Smooth muscle cell (in vitro differentiated cells): ENCODE measurements around the gene PES1. TPM values are rescaled to one million over a fixed set of nuclear protein-coding genes. Genes with fewer than 3 reads are reported as not detected.
"Not testable (repeated sequence)": the region's sequence is repeated elsewhere in the genome, so short reads cannot be mapped to it uniquely, and the experiment has no call there.

Experiments
- DNase-seq: peaks from one replicate; lab custom pipeline; 2025; ENCODE audit not compliant: unreplicated experiment; lab: John Stamatoyannopoulos, UW
- H2AFZ ChIP-seq: fragments of 200-600 bp; sonication (generic); 2 replicates; pipeline ENCODE4 v1.6.0; 2016; ENCODE audit warnings: antibody characterized with exemption, low read depth, mild to moderate bottlenecking
- H3F3A ChIP-seq: fragments of 200-600 bp; sonication (generic); 2 replicates; pipeline ENCODE4 v1.6.0; 2017; ENCODE audit warnings: antibody characterized with exemption, low read depth
- H3K27ac ChIP-seq: fragments of 200-600 bp; sonication (generic); 2 replicates; pipeline ENCODE4 v1.5.1; 2016; ENCODE audit warnings: low read depth, mild to moderate bottlenecking
- H3K27me3 ChIP-seq: fragments of 200-600 bp; sonication (generic); 2 replicates; pipeline ENCODE4 v1.6.1; 2016; ENCODE audit warnings: low read depth, mild to moderate bottlenecking
- H3K36me3 ChIP-seq: fragments of 200-600 bp; sonication (generic); 2 replicates; pipeline ENCODE4 v1.5.1; 2016; ENCODE audit warnings: low read depth
- H3K4me1 ChIP-seq: fragments of 200-600 bp; sonication (generic); 2 replicates; pipeline ENCODE4 v1.5.1; 2016; ENCODE audit warnings: low read depth
- H3K4me2 ChIP-seq: fragments of 200-600 bp; sonication (generic); 2 replicates; pipeline ENCODE4 v1.6.0; 2016; ENCODE audit warnings: mild to moderate bottlenecking
- H3K4me3 ChIP-seq: fragments of 200-600 bp; sonication (generic); 2 replicates; pipeline ENCODE4 v1.5.1; 2016; ENCODE audit warnings: mild to moderate bottlenecking
- H3K79me2 ChIP-seq: fragments of 200-600 bp; sonication (generic); 2 replicates; pipeline ENCODE4 v1.6.0; 2016; ENCODE audit warnings: low read depth, mild to moderate bottlenecking
- H3K9ac ChIP-seq: fragments of 200-600 bp; sonication (generic); 2 replicates; pipeline ENCODE4 v1.6.0; 2016; ENCODE audit warnings: low read depth
- H3K9me3 ChIP-seq: fragments of 200-600 bp; sonication (generic); replicated peaks from 2 replicates; pipeline ENCODE4 v1.5.1; 2016; ENCODE audit warnings: low read depth
- H4K20me1 ChIP-seq: fragments of 200-600 bp; sonication (generic); 2 replicates; pipeline ENCODE4 v1.6.0; 2016; ENCODE audit warnings: low read depth
- CTCF ChIP-seq: fragments of 200-600 bp; sonication (generic); IDR thresholded peaks from 2 replicates; pipeline ENCODE4 v1.5.1; 2017; ENCODE audit warnings: borderline replicate concordance, mild to moderate bottlenecking, antibody characterized with exemption; ENCODE audit not compliant: insufficient read depth, poor library complexity, severe bottlenecking
- WGBS: methylation state at CpG from one replicate; pipeline ENCODE4 v1.1.7; 2016; ENCODE audit warnings: low lambda C conversion rate; 5-methylcytosine and 5-hydroxymethylcytosine counted together
- polyA plus RNA-seq: library from polyadenylated mRNA; unstranded; fragments of >200 nt; fragmentation: Nextera tagmentation; extraction: Ambion mirVana; gene quantifications from 2 replicates; pipeline ENCODE4 v1.2.1, GENCODE V29; 2016
- total RNA-seq: library from RNA; depleted of rRNA; stranded (reverse); fragments of >200 nt; gene quantifications from 2 replicates; pipeline ENCODE4 v1.2.3, GENCODE V29; 2014

PES1 gene
- total and polyA plus RNA-seq, 2 experiments from 2014 or later: 35.6 to 59.4 TPM

GRCh38 chr22:30568137-30568805 lies 23.4 kb downstream of the PES1 start:
- Histone ChIP-seq H2AFZ (no peak overlapping the region), H3K36me3 (no peaks in the 10 kb centered on the region), H3K79me2 (no peaks in the 10 kb centered on the region), H3K9ac (no peak overlapping the region), H3K27me3 (peaks cover 14% of the 10 kb centered on the region), H4K20me1 (no peaks in the 10 kb centered on the region), H3K9me3 (no peaks in the 10 kb centered on the region), H3K27ac (no peak overlapping the region), H3F3A (no peaks in the 10 kb centered on the region), H3K4me3 (no peak overlapping the region), H3K4me2 (no peak overlapping the region), H3K4me1 (no peaks in the 10 kb centered on the region)
- 78% methylated on average over 10 of the region's 10 CpGs for WGBS
- TF ChIP-seq CTCF: no peak
- DNase-seq: no peak

- H3K4me1 ChIP-seq, H3F3A ChIP-seq, DNase-seq, H2AFZ ChIP-seq, H3K4me3 ChIP-seq, H3K9ac ChIP-seq, H3K27ac ChIP-seq, H3K9me3 ChIP-seq, H4K20me1 ChIP-seq, H3K36me3 ChIP-seq, H3K4me2 ChIP-seq, H3K79me2 ChIP-seq: not testable (repeated sequence)
- WGBS: 87% methylated on average over 6 of the region's 6 CpGs
- peaks cover 14% of the 10 kb centered on the region for H3K27me3 ChIP-seq
These were observed 24.4 kb downstream of the PES1 start for GRCh38 chr22:30567277-30567676.

GRCh38 chr22:30566125-30566524 lies 25.6 kb downstream of the PES1 start:
- Histone ChIP-seq H3K36me3 (no peaks in the 10 kb centered on the region), H3K27ac (no peak overlapping the region), H3K9me3 (no peaks in the 10 kb centered on the region), H3K4me2 (no peak overlapping the region), H4K20me1 (no peaks in the 10 kb centered on the region), H3K4me1 (no peaks in the 10 kb centered on the region), H3K4me3 (no peak overlapping the region), H3K27me3 (peaks cover 14% of the 10 kb centered on the region), H3F3A (no peaks in the 10 kb centered on the region), H3K9ac (no peak overlapping the region), H2AFZ (no peak overlapping the region), H3K79me2 (no peaks in the 10 kb centered on the region)
- TF ChIP-seq CTCF: no peak
- 85% methylated on average over 7 of the region's 7 CpGs for WGBS
- no peak for DNase-seq

- Histone ChIP-seq H3K4me1 (no peaks in the 10 kb centered on the region), H3K36me3 (no peaks in the 10 kb centered on the region), H4K20me1 (no peaks in the 10 kb centered on the region), H3F3A (no peaks in the 10 kb centered on the region), H3K4me2 (no peak overlapping the region), H3K27ac (no peak overlapping the region), H3K9me3 (no peaks in the 10 kb centered on the region), H3K4me3 (no peak overlapping the region), H3K79me2 (no peaks in the 10 kb centered on the region), H3K27me3 (peaks cover 14% of the 10 kb centered on the region), H3K9ac (no peak overlapping the region), H2AFZ (no peak overlapping the region)
- no peak for DNase-seq
- WGBS: 73% methylated on average over 4 of the region's 4 CpGs
- no peak for TF ChIP-seq CTCF
These were observed 26.4 kb downstream of the PES1 start for GRCh38 chr22:30565341-30565740.
